GM21786 (cell line): ENCODE measurements around the gene ZNF292.
A peak's percentile ranks its signal among the peaks of the same experiment; 100 is the strongest.
"Not testable (repeated sequence)": the region's sequence is repeated elsewhere in the genome, so short reads cannot be mapped to it uniquely, and the experiment has no call there.

Experiments
- ATAC-seq: cut with Tn5 transposase; IDR thresholded peaks from one replicate; pipeline ENCODE4 v1.9.1; 2021; ENCODE audit not compliant: unreplicated experiment

ZNF292 gene

DNA sequence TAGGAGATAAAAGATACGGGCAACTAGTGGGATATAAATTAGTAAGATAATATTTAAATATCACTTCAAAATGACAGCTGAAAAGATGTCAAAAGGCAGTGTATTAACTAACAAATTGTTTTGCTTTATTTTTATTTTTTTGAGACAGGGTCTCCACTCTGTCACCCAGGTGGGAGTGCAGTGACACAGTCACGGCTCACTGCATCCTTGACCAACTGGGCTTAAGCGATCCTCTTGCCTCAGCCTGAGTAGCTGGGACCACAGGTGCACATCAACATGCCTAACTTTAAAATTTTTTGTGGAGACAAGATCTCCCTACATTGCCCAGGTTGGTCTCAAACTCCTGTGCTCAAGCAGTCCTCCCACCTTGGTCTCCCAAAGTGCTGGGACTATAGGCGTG, 5.9 kb downstream of the ZNF292 start:
- ATAC-seq, result no peak

- ATAC-seq, result no peak
These were observed 8.6 kb downstream of the ZNF292 start for GRCh38 chr6:87164004-87164403.

DNA sequence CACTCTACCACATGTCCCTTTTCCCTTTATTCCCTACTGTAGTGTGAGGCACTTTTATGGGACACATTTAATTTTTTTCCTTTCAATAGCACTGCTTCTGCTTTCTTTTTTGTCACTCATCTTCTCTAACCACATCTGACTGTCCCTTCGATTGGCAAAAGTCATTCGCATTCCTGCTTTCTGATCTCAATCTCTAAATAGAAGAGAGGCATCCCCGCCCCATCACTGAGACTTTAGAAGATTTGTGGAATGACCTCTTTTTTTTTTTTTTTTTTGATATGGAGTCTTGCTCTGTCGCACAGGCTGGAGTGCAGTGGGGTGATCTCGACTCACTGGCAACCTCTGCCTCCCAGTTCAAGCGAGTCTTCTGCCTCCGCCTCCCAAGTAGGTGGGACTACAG, 9.1 kb downstream of the ZNF292 start:
- no peak for ATAC-seq

GRCh38 chr6:87165185-87165584, 9.8 kb downstream of the ZNF292 start:
- ATAC-seq, result no peak

DNA sequence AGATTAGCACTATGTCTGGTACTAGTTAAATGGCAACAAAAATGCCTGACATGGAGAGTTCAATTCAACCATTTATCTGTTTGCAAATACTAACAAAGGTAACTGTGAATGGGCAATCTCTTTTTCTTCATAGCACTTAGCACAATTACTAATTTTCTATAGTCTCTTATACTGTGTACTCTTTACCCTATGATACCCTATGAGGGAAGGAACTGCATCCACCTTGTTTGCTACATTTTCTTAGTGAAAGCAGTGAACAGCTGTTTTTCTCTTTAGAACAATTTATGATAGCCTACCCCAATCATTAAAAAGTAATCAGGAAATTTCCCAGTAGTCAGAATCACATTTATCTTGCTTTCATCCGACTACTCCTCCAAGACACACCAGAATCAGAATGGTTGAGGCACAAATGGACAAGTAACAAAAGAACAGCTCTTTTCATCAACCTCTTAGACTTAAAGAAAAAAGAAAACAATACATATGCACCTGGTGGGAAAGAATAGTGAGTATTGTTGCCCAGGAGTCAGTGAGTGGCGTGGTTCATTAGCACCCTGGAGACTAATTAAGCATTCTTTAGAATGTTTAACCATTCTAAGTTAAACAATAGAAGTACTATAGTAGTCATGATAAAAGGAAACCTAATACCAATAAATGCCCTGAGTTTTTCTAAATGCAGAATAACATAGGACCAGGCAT, 16.7 kb downstream of the ZNF292 start:
- ATAC-seq, result no peak

DNA sequence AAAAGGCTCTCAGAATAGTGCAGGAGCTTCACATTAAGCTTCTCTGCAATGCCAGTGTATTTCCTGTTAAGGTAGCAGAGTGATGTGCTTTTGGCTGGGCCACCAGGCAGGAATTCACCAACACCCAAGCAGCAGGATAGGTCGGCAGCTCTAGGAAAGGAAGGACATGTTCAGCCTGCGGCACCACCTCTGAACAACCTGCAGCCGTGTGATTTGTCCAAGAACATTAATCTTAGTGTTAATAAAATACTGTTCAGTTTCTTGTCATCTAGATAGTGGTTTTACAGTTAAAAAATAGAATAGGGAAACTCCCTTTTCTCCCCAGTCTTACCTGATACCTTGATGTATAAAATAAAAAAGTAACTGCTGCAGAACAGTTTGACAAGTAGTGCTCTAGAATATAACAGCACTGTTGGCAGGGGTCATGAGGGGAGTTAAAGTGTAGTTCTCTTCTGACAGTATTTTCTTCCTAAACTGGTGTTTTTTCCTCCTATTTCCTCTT, 18.8 kb downstream of the ZNF292 start:
- ATAC-seq, result no peak

DNA sequence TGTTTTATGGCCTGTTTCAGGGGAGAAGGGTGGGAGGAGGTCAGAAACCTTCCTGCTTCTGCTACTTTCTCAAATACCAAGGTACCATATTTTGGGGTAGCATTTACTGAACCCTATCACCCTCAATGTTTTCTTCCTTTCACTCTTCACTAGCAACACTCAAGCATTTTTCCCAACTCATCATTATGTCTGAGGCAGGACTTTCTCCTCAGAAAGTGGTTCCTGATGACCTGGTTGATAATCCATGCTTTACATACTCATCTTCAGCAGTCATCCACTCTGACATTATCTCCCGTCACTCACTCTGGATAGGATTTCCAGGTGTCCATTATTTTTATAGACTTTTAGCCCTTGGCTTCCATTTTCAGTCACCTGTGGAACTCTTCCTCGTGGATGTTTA, 21.1 kb downstream of the ZNF292 start:
- ATAC-seq, result no peak

- ATAC-seq, result no peak
These were observed 24.9 kb downstream of the ZNF292 start for GRCh38 chr6:87180105-87180728.

DNA sequence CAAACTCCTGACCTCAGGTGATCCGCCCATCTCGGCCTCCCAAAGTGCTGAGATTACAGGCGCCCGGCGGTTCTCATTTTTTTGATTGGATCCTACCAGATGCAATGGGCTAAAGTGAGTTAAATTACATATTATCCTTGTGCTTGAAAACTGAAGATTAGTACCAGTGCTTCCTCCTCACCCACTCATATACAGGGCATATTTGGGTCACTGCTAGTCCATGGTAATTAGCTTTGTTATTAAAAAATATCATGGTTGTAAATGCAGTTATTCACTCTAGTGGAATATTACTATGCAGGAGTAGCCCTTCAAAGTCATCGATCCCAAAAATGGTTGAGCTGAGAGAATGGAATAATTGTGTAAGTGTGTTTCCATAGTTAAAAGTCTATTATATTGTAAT, 26.5 kb downstream of the ZNF292 start:
- no peak for ATAC-seq

- ATAC-seq, result peak; percentile 75
These were observed 27.0 kb downstream of the ZNF292 start for GRCh38 chr6:87182321-87182720.

GRCh38 chr6:87182940-87183339, 27.6 kb downstream of the ZNF292 start:
- ATAC-seq, result no peak

- ATAC-seq, result no peak
These were observed 28.3 kb downstream of the ZNF292 start for GRCh38 chr6:87183687-87184086.

- no peak for ATAC-seq
These were observed 29.4 kb downstream of the ZNF292 start for GRCh38 chr6:87184762-87185250.

GRCh38 chr6:87196275-87196842, 41.0 kb downstream of the ZNF292 start:
- no peak for ATAC-seq

GRCh38 chr6:87197547-87197946, 42.2 kb downstream of the ZNF292 start:
- peak; percentile 58 for ATAC-seq

DNA sequence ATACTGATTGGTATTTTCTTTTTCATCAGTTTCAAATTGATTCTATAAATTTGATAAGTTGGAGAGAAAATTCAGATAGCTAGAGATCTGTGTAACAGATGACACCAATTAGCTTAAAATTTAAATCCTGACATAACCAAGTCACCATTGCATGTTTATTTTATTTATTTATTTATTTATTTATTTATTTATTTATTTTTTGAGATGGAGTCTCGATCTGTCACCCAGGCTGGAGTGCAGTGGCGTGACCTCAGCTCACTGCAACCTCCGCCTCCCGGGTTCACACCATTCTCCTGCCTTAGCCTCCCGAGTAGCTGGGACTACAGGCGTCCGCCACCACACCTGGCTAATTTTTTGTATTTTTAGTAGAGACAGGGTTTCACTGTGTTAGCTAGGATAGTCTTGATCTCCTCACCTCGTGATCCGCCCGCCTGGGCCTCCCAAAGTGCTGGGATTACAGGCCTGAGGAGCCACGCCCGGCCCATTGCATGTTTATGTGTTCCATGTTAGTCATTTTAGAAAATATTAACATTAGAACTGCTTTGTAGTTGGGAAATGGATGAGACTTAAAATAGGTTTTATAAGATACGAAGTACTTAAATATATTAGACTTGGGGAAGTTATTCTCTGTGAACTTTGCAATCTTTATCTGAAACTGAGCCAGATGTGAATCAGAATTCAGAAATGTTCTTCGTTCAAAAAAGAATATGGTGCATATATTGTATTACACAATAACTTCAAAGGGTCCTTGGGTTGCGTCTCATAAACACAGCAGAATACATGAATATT, 42.9 kb downstream of the ZNF292 start:
- ATAC-seq, result not testable (repeated sequence)

DNA sequence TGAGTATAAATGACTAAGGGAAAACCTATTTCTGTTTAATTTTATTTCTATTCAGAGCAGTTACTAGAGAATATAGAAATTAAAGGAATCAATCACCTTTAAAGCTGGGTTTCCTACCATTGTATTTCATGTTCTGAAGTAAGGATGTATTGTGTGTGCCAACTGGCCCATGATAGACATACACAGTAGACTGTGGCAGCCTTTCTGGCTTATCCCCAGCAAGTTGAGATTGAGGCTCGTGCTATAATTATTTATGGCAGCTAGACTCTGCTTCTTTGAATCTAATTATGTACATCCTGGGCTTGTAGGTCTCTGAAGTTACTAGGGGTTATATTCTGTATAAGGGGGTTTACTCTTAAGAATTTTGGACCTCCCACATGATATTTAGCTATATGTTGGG, 44.4 kb downstream of the ZNF292 start:
- ATAC-seq, result no peak

- ATAC-seq, result no peak
These were observed 45.3 kb downstream of the ZNF292 start for GRCh38 chr6:87200469-87201175.

- no peak for ATAC-seq
These were observed 48.2 kb downstream of the ZNF292 start for GRCh38 chr6:87203448-87204023.

DNA sequence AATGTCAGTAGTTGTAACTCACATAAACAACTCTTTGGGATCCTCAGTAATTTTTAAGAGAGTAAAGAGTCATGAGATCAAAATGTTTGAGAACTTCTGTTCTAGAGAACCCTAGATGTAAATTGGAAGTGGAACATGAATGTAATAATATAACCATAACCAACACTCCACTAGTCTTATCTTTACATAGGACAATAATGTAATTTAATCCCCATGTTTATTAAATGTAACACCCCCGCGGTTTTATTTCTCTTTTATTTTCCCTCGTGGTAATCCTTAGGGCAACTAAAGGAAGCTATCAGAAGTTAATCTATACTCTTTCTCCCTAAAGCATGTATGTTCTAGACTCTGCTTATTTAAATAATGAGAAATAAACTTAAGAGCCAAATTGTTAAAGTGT, 54.4 kb downstream of the ZNF292 start:
- no peak for ATAC-seq
